ENCODE data around the gene MFSD11.
A peak's percentile ranks its signal among the peaks of the same experiment; 100 is the strongest.
"Not testable (repeated sequence)": the region's sequence is repeated elsewhere in the genome, so short reads cannot be mapped to it uniquely, and the experiment has no call there.

The MFSD11 gene

GRCh38 chr17:76727745-76728456 lies 10.0 kb upstream of the MFSD11 start:
- DNase-seq, result no peak

DNA sequence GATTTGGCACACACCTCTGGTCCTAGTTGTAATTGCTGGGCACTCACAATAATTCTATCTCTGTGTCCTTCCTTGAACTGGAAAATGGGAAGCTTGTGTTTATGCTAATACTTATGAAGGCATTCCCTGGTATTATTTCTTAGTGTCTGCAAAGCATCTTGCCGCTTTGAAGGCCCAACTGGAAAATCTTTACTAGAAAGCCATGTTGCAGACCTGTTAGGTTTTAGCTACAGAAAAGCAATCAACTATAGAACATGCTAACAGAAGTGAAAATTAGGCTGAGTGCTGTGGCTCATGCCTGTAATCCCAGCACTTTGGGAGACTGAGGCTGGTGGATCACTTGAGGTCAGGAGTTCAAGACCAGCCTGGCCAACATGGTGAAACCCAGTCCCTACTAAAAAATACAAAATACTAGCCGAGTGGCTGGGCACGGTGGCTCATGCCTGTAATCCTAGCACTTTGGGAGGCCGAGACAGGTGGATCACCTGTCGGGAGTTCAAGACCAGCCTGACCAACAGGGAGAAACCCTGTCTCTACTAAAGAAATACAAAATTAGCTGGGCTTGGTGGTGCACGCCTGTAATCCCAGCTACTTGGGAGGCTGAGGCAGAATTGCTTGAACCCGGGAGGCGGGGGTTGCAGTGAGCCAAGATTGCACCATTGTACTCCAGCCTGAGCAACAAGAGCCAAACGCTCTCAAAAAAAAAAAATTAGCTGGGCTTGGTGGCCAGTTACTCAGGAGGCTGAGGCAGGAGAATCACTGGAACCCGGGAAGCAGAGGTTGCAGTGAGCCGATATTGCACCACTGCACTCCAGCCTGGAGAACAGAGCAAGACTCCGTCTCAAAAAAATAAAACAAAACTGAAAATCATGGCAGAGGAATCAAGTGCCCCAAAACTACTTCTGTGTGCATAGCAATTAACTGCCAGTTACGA lies 5.9 kb upstream of the MFSD11 start:
- not testable (repeated sequence) for DNase-seq

- DNase-seq, result no peak
Measured at GRCh38 chr17:76732734-76733617, 4.9 kb upstream of the MFSD11 start.

DNA sequence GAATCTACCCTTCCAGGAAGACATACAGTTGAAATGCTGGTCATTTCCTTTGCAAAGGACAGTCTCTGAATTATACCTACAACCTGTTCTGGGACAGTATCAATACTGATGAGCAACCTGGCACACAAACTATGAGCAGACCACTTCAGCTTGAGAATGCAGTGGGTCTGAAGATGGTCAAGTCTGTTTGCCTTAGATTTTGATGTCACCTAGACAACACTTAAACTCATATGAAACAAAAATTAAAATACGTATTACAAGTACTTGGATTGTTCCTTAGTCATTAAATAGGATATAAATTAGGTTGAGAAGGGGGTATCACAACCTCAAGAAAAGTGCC lies 4.3 kb upstream of the MFSD11 start:
- no peak for DNase-seq

DNA sequence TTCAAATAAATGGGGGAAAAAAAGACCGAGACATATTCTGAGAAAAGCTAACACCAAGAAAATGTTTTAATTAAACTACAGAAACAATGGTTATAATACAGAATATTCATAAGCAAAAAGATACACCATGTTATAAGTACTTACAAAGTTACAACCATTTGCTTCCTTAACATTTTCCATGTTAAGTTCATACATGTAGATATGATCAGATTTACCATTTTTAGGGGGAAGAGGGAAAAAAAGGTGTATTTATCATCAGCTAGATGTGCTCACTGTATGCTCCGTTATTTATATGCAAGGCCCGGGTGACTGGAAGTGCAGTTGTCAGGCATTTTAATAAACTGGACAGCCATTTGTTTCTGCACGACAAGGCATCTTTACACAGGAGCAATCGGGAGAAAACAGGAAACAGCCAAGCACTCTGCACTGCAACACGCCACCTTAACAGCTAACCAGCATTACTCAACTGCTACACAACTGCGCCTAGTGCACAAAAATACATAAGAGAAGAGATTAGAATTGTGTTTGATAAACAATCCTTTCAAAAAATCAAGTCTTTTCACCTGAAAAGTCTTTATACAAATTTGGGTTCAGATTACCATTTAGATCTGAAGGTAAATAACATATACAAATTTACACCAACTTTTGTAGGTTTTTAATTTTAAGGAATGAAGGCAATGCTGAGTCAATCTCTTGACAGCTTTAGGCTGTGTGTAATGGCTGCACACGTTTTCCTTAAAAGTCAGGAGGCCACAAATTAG lies 3.7 kb upstream of the MFSD11 start:
- no peak for DNase-seq

DNA sequence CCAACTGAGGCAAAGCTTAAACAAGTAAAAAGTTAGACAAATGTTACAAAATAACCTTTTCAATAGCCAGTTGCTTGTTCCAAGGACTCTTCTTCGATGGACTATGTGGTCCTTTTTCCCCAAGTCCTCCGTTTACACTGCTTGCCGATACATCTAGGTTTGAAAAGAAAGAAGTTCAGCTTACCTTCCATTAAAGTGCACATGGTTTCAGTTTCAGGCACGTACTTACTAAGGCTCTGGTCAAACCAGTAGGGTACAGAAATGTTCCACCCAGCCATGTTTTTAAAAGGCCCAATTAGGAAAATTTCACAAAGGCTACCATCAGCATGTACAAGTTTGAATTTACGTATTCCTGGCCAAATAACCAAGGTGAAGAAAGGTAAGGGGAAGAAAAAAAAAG lies 2.9 kb upstream of the MFSD11 start:
- DNase-seq, result no peak

DNA sequence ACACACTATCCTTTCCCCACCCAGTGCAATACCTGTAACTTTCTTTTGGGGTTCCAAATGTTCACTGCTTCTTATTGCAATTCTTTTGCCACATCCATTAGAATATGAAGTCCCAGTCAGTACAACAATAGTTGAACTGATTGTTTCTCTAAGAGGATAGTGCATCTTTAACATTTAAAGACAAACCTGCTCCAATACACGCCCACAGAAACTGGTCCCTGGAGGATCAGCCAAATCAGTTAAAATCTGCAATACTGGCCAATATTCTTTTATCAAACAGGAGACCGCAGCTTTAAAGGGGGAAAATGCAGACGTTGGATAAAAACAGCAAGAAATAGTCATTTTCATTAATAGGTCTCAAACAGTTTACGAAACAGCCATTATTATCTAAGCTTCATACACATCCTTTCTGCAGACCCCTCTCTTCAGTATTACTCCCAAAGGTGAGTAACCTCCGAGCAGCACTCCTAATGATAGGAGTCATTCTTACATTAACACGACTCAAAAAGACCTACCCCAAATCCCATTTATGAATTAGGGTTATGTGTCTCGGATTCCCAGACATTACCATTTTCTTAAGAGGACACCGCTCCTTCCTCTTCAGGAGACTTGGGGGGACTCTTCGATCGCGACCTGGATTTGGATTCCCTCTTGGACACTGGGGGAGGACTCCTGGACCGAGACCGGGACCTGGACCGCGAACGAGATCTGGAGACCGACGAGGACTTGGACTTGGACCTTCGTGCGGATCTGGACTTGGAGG lies 2.2 kb upstream of the MFSD11 start:
- DNase-seq, result no peak

DNA sequence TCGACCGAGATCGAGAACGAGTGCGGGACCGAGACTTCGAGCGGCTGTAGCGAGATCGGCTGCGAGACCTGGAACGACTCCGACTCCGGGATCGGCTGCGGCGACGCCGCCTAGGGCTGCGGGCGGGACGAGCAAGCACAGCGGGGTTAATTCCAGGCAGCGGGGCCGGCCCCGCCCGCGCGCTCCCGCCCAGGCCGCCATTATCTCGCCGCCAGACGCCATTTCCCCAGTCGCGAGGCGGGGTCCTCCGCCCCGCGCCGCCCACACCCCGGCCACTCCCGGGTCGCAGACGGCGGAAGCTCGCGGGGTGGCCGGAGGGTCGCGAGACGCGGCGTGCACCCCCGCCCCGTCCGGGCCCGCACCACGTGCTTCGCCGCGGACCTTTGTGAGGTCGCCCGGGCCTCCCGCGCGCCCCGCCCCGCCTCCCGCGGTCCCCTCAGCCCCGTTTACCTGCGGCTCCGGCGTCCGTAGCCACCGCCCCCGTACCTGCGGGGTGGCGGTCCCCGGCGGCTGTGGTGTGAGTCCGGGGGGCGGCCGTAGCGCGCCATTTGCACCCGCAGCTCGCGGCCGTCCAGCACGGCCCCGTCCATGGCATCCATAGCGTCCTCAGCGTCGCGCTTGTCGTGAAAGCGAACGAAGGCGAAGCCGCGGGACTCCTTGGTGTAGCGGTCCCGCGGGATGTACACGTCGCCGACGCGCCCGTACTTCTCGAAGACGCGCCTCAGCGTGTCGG lies 1.4 kb upstream of the MFSD11 start:
- no peak for DNase-seq

- DNase-seq, result peak; percentile 96
Measured at GRCh38 chr17:76737082-76737675, 740 bp upstream of the MFSD11 start, which contains the start of gene SRSF2. Gene SRSF2 (minus strand): TSS chr17:76737331. CDS start chr17:76737160, 171 bp downstream.

DNA sequence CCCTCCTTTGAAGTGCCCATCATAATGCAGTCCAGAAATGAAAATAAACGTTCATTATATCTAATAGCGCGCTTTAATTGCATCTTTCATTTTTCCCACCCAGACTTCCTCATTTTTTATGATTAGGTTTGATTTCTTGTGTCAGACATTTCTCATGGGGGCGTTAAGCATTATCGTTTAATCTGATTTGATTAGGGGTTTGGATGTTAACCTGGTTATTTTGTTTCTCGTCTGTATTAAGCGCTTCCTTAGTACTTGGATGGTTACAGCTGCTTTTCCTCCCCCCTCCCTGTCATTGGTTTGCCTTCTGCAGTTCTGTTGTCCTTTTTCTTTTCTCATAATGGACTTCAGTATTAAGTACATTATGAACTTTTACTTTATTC lies 540 bp downstream of the MFSD11 start:
- DNase-seq, result no peak

GRCh38 chr17:76739568-76740115 lies 1.7 kb downstream of the MFSD11 start:
- not testable (repeated sequence) for DNase-seq

GRCh38 chr17:76740329-76741118 lies 2.6 kb downstream of the MFSD11 start:
- no peak for DNase-seq

GRCh38 chr17:76742958-76743357 lies 5.0 kb downstream of the MFSD11 start:
- DNase-seq, result no peak

DNA sequence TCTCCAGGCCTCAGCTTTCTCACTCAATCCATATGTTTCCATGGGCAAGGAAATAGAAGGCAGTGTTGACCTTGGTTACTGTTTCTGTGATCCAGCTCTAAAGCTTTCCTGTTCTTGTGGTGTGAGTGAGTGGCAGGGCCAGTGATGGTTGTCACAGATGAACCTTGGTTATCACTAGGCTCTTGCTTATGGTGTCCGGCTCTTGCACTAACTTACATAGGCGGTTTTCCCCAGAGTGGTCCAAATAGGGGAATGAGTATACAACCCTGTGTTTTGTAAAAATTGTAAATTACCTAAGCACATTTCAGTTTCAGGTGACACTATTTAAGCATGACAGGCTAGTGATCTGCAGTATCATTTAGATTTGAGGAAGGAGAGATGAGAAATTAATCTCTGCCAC lies 6.8 kb downstream of the MFSD11 start:
- DNase-seq, result no peak

DNA sequence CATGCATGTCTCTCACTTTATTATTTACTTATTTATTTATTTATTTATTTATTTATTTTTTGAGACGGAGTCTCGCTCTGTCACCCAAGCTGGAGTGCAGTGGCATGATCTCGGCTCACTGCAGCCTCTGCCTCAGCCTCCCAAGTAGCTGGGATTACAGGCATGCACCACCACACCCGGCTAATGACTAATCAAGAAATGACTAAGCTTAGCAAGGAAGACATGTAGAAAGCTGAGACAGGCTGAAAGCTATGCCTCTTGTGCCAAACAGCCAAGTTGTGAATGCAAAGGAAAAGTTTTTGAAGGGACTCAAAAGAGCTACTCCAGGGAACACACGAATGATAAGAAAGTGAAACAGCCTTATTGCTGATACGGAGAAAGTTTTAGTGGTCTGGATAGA lies 7.9 kb downstream of the MFSD11 start:
- not testable (repeated sequence) for DNase-seq

DNA sequence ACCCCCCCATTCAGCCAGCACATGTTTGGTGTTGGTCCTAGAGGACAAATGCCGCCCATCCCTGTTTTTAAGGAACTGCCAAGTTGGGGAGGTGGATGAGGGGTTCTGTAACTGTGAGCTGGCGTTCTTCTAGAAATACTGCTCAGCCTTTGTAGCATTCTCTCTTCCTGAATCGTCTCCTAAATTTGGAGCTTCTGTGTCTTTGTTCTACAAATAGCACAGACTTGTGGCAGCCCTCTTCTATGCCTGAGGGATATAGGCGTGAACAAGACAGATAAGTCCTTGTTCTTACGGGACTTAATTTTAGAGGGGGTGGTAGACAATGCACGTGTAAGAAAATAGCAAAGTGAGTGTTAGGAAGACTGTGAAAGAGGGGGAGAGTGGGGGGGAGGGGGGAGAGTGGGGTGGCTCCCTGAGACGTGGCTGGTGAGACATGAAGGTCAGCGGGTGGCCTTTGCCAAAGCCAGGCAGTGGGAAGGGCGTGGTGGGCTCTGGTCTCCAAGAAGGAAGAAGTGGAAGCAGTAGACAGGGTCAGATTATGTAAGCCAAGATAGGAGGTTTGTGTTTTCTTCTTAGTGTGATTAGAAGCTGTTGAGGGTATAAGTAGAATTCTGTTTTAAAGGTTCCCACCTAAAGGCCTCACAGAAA lies 9.9 kb downstream of the MFSD11 start:
- DNase-seq, result no peak

- no peak for DNase-seq
Measured at GRCh38 chr17:76748657-76749056, 10.7 kb downstream of the MFSD11 start.

- no peak for DNase-seq
Measured at GRCh38 chr17:76751416-76751993, 13.6 kb downstream of the MFSD11 start.
